Ascending aorta (tissue), 2 donors: ENCODE data around the gene CSMD2. TPM values are rescaled to one million over a fixed set of nuclear protein-coding genes. Genes with fewer than 3 reads are reported as not detected.

ENCODE experiments used
- DNase-seq, 2 donors: peaks; one replicate each; pipeline ENCODE4 v3.0.0-alpha.2; 2019; ENCODE audit warnings: low spot score in 2 of 2
- H3K27ac ChIP-seq, 2 donors: fragments of 200-600 bp; sonication (generic); one replicate each; pipeline ENCODE4 v1.5.1; 2016 to 2017; ENCODE audit warnings: mild to moderate bottlenecking in 1 of 2
- H3K27me3 ChIP-seq: fragments of 200-600 bp; sonication (generic); one replicate; pipeline ENCODE4 v1.5.1; 2017
- H3K36me3 ChIP-seq, 2 donors: fragments of 200-600 bp; sonication (generic); one replicate each; pipeline ENCODE4 v1.5.1; 2016
- H3K4me1 ChIP-seq, 2 donors: fragments of 200-600 bp; sonication (generic); one replicate each; pipeline ENCODE4 v1.5.1; 2016 to 2017; ENCODE audit warnings: mild to moderate bottlenecking in 1 of 2
- H3K4me3 ChIP-seq, 2 donors: fragments of 200-600 bp; sonication (generic); one replicate each; pipeline ENCODE4 v1.5.1; 2016 to 2017; ENCODE audit warnings: mild to moderate bottlenecking in 1 of 2
- H3K9me3 ChIP-seq, 2 donors: fragments of 200-600 bp; sonication (generic); one replicate each; pipeline ENCODE4 v1.5.1; 2016
- CTCF ChIP-seq, 3 experiments: fragments of 200-600 bp in 2 of 3; fragments of 450-650 bp in 1 of 3; sonication (generic) in 2 of 3; IDR thresholded peaks; one replicate each; pipeline ENCODE4 v1.5.1; 2016 to 2019; ENCODE audit warnings: antibody characterized with exemption in 3 of 3, mild to moderate bottlenecking in 1 of 3, moderate library complexity in 1 of 3
- intact Hi-C: fragments of 100-400 bp; cut with DNase I; formaldehyde crosslinking; loops from one replicate; pipeline ENCODE4 v1.15.1; 2023
- total RNA-seq: library from RNA; depleted of rRNA; stranded (reverse); fragments of >200 nt; gene quantifications from one replicate; pipeline ENCODE4 v1.1.0, GENCODE V29; 2016

The CSMD2 gene
- total RNA-seq, 1 donor from 2014 or later, result 10.9 TPM

- H3K4me3 ChIP-seq, result no peak overlapping the region
- H3K9me3 ChIP-seq, result no peaks in the 10 kb centered on the region
- no peak for TF ChIP-seq CTCF (IDR thresholded peaks at IDR 0.05)
- no peaks in the 10 kb centered on the region for H3K36me3 ChIP-seq
- H3K27ac ChIP-seq, result no peak overlapping the region
- DNase-seq, result no peak
- no peaks in the 10 kb centered on the region for H3K4me1 ChIP-seq
- intact Hi-C loops, result no loop called here
- no peaks in the 10 kb centered on the region for H3K27me3 ChIP-seq
These were observed 504.1 kb downstream of the CSMD2 start for GRCh38 chr1:33660956-33661355.

- Histone ChIP-seq H3K4me1 (no peaks in the 10 kb centered on the region), H3K4me3 (no peak overlapping the region), H3K27ac (no peak overlapping the region), H3K27me3 (no peaks in the 10 kb centered on the region), H3K36me3 (no peaks in the 10 kb centered on the region), H3K9me3 (no peaks in the 10 kb centered on the region)
- no peak for DNase-seq
- intact Hi-C loops, result no loop called here
- TF ChIP-seq CTCF (IDR thresholded peaks at IDR 0.05), result no peak
These were observed 504.8 kb downstream of the CSMD2 start for GRCh38 chr1:33660244-33660643.

GRCh38 chr1:33659641-33660040 is 505.4 kb downstream of the CSMD2 start:
- H3K9me3 ChIP-seq, result no peaks in the 10 kb centered on the region
- intact Hi-C loops, result no loop called here
- no peaks in the 10 kb centered on the region for H3K36me3 ChIP-seq
- no peaks in the 10 kb centered on the region for H3K27me3 ChIP-seq
- no peak for DNase-seq
- no peak overlapping the region for H3K4me3 ChIP-seq
- no peaks in the 10 kb centered on the region for H3K4me1 ChIP-seq
- no peak for TF ChIP-seq CTCF (IDR thresholded peaks at IDR 0.05)
- no peak overlapping the region for H3K27ac ChIP-seq

- no peaks in the 10 kb centered on the region for H3K27me3 ChIP-seq
- no peaks in the 10 kb centered on the region for H3K9me3 ChIP-seq
- no peak overlapping the region for H3K27ac ChIP-seq
- H3K4me3 ChIP-seq, result no peak overlapping the region
- no peak for DNase-seq
- no peaks in the 10 kb centered on the region for H3K36me3 ChIP-seq
- no peaks in the 10 kb centered on the region for H3K4me1 ChIP-seq
- intact Hi-C loops, result no loop called here
- no peak for TF ChIP-seq CTCF (IDR thresholded peaks at IDR 0.05)
These were observed 507.2 kb downstream of the CSMD2 start for GRCh38 chr1:33657833-33658232.

- Histone ChIP-seq H3K9me3 (no peaks in the 10 kb centered on the region), H3K27me3 (no peaks in the 10 kb centered on the region), H3K4me3 (no peak overlapping the region), H3K36me3 (no peaks in the 10 kb centered on the region), H3K27ac (no peak overlapping the region), H3K4me1 (no peaks in the 10 kb centered on the region)
- no peak for TF ChIP-seq CTCF (IDR thresholded peaks at IDR 0.05)
- intact Hi-C loops, result no loop called here
- no peak for DNase-seq
These were observed 508.5 kb downstream of the CSMD2 start for GRCh38 chr1:33656467-33657005.

GRCh38 chr1:33655496-33655895 is 509.5 kb downstream of the CSMD2 start:
- Histone ChIP-seq H3K27me3 (no peaks in the 10 kb centered on the region), H3K4me3 (no peak overlapping the region), H3K36me3 (no peaks in the 10 kb centered on the region), H3K9me3 (no peaks in the 10 kb centered on the region), H3K27ac (no peak overlapping the region), H3K4me1 (no peaks in the 10 kb centered on the region)
- TF ChIP-seq CTCF (IDR thresholded peaks at IDR 0.05), result no peak
- intact Hi-C loops, result no loop called here
- no peak for DNase-seq
